Activated CD4-positive, alpha-beta T cell treated with anti-CD3 and anti-CD28 coated beads, Interleukin-2, amount 50 U/mL, for 1 hour (primary cell): ENCODE results near the gene KLK6.

Experiments
- DNase-seq: peaks from one replicate; pipeline ENCODE4 v3.0.0-alpha.2; 2020

The KLK6 gene

DNA sequence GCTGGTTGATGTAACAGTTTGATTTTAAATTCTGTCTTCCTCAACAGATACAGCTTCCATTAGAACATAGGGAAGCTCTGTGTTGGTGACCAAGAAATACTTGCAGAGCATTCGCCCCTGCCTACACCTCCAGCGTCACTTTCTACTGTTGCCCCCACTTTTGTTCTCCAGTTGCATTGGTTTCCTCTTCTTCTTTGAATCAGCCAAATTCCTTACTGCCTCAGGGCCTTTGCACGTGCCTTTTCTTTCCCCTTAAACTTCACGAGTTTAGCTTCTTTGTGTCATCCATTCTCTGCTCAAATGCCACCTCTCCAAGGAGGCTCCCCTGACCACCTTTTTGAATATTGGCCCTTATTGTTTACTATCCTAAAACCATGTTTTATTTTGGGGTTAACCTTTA is 22.3 kb downstream of the KLK6 start:
- no peak for DNase-seq

GRCh38 chr19:50944795-50945194 is 24.6 kb downstream of the KLK6 start:
- no peak for DNase-seq

GRCh38 chr19:50943074-50943828 is 26.1 kb downstream of the KLK6 start:
- DNase-seq: no peak

- no peak for DNase-seq
Observed at GRCh38 chr19:50939596-50939995, 29.8 kb downstream of the KLK6 start.

DNA sequence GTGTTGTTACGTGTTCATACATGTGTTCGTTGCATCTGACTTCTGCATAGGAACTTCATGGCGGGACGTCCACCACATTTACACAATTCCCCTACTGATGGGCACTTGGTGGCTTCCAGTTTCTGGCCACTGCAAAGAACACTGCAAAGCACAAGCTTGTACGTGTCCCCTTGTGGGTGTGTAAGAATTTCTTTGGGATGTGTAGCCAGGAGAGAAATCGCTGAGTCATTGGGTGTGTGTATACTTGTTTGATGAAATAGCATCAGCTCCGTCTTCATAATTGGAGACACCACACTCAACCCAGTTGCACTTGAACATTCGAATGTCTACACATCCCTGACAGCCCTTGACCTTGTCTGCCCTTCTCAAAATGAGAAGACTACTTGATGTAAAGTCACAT is 35.8 kb downstream of the KLK6 start:
- no peak for DNase-seq

DNA sequence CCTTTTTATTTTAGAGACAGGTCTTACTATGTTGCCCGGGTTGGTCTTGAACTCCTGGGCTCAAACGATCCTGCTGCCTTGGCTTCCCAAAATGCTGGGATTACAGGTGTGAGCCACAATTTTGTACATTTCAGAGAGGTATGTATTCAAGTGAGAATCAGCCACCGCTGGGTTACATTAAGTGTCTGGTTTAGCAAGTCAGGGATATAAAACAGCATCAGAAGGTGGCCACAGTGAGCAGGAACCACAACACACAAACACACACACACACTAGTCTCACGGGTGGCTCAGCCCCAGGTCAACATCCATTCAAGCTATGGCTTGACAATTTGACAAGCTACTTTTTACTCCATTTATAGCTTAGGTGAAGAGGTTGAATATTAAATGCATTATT is 36.7 kb downstream of the KLK6 start:
- DNase-seq: no peak

DNA sequence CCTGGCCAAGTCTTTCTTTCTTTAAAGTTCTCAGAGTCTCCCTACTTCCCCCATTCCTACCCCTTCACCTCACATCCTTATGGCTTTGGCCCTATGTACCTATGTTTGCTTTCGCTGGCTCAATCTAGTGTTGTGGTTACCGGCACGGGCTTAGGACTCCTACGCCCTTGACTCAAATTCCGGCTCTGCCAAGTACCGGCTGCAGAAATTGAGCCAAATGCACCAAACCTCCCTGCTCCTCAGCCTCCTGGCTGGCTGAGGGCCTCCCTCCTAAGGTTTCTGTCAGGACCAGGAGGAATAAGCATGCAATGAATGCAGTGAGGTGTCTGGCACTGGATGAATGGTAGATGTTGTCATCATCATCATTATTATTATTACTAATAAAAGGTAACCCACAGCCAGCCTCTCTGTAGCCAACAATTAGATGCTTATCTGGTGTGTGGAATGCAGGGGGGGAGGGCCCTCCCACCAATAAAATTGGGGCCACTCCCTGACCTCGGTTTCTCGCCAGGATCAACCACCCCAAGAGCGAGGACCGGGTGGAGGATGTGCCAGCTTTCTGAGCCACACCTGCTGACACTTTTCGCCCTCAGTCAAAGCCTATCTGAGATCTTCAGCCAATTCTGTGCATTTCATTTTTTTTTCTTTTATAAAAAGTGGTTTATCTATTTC is 37.2 kb downstream of the KLK6 start:
- DNase-seq: no peak

- no peak for DNase-seq
Observed at GRCh38 chr19:50931023-50931422, 38.4 kb downstream of the KLK6 start.

DNA sequence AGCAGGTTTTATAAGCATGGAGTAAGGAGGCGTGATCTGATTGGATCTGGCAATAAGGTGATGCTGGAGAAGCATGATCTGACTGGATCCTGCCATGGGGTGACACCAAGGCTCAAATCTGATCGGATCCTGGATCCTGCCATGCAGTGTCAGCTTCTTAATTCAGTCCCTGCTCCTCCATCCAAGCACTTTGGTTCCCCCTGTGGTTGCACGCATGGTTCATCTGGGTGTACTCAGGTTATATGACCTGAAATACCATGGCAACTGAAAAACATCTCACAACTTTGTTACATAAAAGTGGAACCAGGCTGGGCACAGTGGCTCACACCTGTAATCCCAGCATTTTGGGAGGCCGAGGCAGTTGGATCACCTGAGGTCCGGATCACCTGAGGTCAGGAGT is 40.6 kb downstream of the KLK6 start:
- no peak for DNase-seq

- DNase-seq: no peak
Observed at GRCh38 chr19:50926144-50926543, 43.2 kb downstream of the KLK6 start.

GRCh38 chr19:50925734-50926133 is 43.7 kb downstream of the KLK6 start:
- DNase-seq: no peak

- DNase-seq: no peak
Observed at GRCh38 chr19:50924586-50924985, 44.8 kb downstream of the KLK6 start.

GRCh38 chr19:50922317-50922853 is 47.0 kb downstream of the KLK6 start:
- peak; percentile 64 for DNase-seq

DNA sequence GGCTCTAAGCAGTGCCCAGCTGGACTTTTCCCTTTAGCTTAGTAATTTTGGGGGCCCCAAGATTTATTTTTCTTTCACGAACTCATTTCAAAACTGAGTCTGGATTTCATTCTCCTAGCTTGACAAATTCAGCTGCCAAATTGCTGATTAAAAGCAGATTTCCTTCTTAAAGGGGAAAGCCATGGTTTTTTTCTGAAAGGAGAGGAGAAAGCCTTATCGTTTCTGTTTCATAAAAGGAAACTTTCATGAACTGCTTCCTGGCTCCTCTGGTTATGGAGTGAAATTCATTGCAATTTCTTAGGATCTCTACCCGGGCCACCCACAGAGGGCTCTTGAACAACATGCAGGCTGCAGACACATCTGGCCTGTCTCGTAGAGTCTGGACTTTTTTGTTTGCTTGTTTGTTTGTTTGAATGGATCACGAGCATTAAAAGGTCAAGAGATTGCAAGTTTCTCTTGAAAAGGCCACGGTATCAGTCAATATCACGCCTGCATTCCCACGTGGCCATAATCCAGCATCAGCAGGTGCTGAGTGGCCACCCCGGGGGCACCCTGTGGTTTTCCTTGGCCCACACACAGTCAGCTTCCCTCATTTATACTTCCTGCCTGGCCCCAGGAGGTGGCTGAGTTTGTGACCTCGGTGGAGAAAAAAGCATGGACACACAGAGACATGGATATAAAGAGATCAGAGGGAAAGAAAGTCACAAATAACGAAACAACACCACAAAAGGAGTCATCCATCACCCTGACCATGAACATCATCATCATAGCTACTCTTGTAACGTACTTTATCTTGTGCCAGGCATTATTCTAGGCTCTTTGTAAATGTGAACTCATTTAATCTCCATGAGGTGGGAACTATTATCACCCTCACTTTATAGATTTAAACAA is 47.7 kb downstream of the KLK6 start:
- no peak for DNase-seq

- no peak for DNase-seq
Observed at GRCh38 chr19:50916069-50916468, 53.3 kb downstream of the KLK6 start.

DNA sequence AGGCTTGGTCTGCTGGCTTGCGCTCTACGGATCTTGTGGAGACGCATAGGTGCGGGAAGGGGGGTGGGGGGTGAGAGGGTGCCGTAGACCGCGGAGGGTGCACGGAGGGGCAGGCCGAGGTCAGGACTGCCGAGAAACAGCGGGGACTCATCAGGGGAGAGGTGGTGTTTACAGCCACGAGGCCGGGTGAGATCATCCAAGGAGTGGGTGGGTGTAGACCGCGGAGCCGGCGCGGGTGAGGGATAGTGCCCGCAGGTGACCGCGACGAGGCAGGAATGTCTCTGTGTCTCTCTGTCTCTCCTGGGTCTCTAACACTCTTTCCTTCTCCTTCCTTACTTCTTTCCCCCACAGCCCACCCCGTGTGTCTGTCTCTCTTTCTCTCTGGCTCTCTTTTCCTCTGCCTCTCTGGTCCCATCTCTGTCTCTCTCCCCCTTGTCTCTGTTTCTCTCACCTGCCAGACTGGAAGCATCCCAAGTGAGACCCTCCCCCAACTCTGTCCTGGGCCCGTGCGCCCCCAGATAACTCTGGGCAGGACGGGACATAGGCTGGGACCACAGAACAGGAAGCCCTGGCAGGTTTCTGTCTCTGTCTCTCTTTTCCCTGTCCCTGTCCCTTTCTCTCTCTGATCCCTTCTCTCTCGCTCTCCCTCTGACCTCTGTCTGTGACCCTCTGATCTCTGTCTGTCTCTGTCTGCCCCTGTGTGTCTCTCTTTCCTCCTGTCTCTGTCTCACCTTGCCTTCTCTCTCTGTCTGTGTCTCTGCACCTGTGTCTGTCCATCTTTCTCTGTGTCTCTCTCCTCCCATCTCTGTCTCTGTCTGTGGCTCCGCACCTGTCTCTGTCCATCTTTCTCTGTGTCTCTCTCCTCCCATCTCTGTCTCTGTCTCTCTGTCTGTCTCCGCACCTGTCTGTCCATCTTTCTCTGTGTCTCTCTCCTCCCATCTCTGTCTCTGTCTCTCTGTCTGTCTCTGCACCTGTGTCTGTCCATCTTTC is 56.4 kb downstream of the KLK6 start:
- no peak for DNase-seq

- no peak for DNase-seq
Observed at GRCh38 chr19:50912102-50912599, 57.2 kb downstream of the KLK6 start.

DNA sequence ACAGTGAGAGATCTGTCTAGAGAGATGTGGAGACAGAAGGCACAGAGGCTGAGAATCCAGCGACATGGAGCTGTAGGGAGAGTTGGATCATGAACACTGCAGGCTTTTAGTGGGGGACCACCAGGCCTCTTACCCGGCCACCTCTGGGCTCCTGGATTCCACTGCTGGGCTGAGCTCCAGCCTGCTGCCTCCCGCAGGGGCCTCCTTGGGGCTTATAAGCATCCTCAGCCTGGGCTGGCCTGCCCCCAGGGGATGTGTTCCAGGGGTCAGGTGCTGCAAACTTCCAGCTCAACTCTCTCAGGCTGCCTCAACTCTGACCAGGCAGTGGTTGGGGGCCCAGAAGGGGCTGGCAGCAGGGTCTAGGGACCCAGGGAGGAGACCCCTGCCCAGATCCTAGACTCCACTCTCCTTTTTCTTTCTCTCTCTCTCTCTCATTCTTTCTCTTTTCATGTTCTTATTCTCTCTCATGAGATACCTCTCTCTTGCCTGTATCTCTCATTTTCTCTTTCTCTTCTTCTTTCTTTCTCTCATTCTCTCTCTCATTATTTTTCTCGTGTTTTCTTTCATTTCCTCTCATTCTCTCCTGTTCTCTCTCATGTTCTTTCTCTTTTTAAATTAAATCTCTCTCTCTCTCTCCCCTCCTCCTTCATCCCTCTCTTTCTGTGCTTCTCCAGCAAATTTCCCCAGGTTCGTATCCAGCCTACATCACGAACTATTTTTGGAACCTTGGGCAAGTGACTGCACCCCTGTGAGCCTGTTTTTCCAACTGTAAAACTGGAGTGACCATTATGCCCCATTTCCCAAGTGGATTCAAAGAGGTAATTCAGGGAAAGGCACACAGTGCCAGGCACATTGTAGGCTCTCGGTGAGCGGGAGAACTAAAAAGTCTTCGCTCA is 57.9 kb downstream of the KLK6 start, which contains the start of gene KLK4:
TSS of gene KLK4 (minus strand) at position 190 of the 896 bp plus-strand sequence. CDS start 657 bp downstream, outside the sequence.
- DNase-seq: no peak

- no peak for DNase-seq
Observed at GRCh38 chr19:50910722-50911121, 58.7 kb downstream of the KLK6 start.

GRCh38 chr19:50909240-50910070 is 59.9 kb downstream of the KLK6 start:
- no peak for DNase-seq
